Measurements from ENCODE around the gene RWDD2A.

GRCh38 chr6:83202031-83202430, 8.9 kb downstream of the RWDD2A start:
- TF ChIP-seq CTCF (IDR thresholded peaks at IDR 0.05; ENCODE audit: insufficient read depth, low read length, poor library complexity, severe bottlenecking) = no peak
- no peak for TF ChIP-seq EZH2phosphoT487 (conservative IDR thresholded peaks at IDR 0.05; ENCODE audit: low read length)

Measured in SU-DHL-6 (cell line).